ENCODE results near the gene ACTR1A.

DNA sequence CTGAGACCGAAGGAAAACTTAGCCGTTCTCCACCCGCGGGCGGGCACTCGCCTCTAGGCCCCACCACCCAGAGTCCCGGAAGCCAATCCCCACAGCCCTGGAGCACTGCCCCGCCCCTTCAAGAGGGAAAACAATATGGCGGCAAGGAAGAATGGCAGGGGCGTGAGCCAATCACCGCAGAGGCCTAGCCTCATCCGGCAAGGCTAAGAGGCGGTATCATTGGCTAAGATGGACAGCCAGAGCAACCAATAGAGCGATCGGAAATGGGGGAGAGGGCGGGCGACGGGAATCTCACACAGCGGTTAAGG is 529 bp downstream of the ACTR1A start:
- TF ChIP-seq, protein P1, sequence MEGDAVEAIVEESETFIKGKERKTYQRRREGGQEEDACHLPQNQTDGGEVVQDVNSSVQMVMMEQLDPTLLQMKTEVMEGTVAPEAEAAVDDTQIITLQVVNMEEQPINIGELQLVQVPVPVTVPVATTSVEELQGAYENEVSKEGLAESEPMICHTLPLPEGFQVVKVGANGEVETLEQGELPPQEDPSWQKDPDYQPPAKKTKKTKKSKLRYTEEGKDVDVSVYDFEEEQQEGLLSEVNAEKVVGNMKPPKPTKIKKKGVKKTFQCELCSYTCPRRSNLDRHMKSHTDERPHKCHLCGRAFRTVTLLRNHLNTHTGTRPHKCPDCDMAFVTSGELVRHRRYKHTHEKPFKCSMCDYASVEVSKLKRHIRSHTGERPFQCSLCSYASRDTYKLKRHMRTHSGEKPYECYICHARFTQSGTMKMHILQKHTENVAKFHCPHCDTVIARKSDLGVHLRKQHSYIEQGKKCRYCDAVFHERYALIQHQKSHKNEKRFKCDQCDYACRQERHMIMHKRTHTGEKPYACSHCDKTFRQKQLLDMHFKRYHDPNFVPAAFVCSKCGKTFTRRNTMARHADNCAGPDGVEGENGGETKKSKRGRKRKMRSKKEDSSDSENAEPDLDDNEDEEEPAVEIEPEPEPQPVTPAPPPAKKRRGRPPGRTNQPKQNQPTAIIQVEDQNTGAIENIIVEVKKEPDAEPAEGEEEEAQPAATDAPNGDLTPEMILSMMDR (IDR thresholded peaks at IDR 0.05) = no peak
- TF ChIP-seq POLR2A (IDR thresholded peaks at IDR 0.05) = peak in 1 of 2 donors; percentile 45
